HEK293T (cell line): ENCODE results near the gene KLF4.
A peak's percentile ranks its signal among the peaks of the same experiment; 100 is the strongest.

ENCODE experiments used
- CTCF ChIA-PET: fragments of 350-600 bp; formaldehyde crosslinking; extraction: SDS; loops from one replicate; lab custom pipeline; 2021; ENCODE audit warnings: antibody characterized with exemption, inconsistent platforms; lab: Yijun Ruan, JAX
- POLR2A ChIA-PET: fragments of 350-600 bp; formaldehyde crosslinking; extraction: SDS; loops from one replicate; lab custom pipeline; 2020; ENCODE audit warnings: antibody characterized with exemption, inconsistent platforms; lab: Yijun Ruan, JAX
- DNase-seq: peaks from one replicate; pipeline ENCODE4 v3.0.0; 2012; ENCODE audit warnings: mixed read lengths; ENCODE audit errors: extremely low spot score
- ARNT ChIP-seq: fragments of 450-650 bp; IDR thresholded peaks from 2 replicates; pipeline ENCODE4 v1.6.1; 2017; ENCODE audit warnings: mild to moderate bottlenecking
- BHLHE40 ChIP-seq: fragments of 450-650 bp; IDR thresholded peaks from 2 replicates; pipeline ENCODE4 v1.6.1; 2016; ENCODE audit warnings: mild to moderate bottlenecking, moderate library complexity, borderline replicate concordance
- CTBP1 ChIP-seq: fragments of 450-650 bp; IDR thresholded peaks from 2 replicates; pipeline ENCODE4 v1.6.1; 2016; ENCODE audit warnings: borderline replicate concordance
- ELF4 ChIP-seq: fragments of 450-650 bp; IDR thresholded peaks from 2 replicates; pipeline ENCODE4 v1.6.1; 2017; ENCODE audit warnings: antibody characterized with exemption
- FOXA1 ChIP-seq: fragments of 450-650 bp; IDR thresholded peaks from 2 replicates; pipeline ENCODE4 v1.6.1; 2016; ENCODE audit warnings: mild to moderate bottlenecking
- FOXK2 ChIP-seq: fragments of 450-650 bp; IDR thresholded peaks from 2 replicates; pipeline ENCODE4 v1.6.1; 2016; ENCODE audit warnings: mild to moderate bottlenecking
- FOXM1 ChIP-seq: fragments of 450-650 bp; IDR thresholded peaks from 2 replicates; pipeline ENCODE4 v1.6.1; 2017; ENCODE audit warnings: mild to moderate bottlenecking, borderline replicate concordance
- HDGF ChIP-seq: fragments of 450-650 bp; IDR thresholded peaks from 2 replicates; pipeline ENCODE4 v1.6.1; 2017; ENCODE audit warnings: antibody characterized with exemption, borderline replicate concordance
- L3MBTL2 ChIP-seq: fragments of 450-650 bp; conservative IDR thresholded peaks from 2 replicates; pipeline ENCODE4 v1.6.1; 2016; ENCODE audit warnings: mild to moderate bottlenecking
- LEF1 ChIP-seq: fragments of 450-650 bp; IDR thresholded peaks from 2 replicates; pipeline ENCODE4 v1.6.1; 2017; ENCODE audit warnings: mild to moderate bottlenecking, borderline replicate concordance
- NFRKB ChIP-seq: fragments of 450-650 bp; IDR thresholded peaks from 2 replicates; pipeline ENCODE4 v1.6.1; 2016; ENCODE audit warnings: mild to moderate bottlenecking, moderate library complexity
- SP1 ChIP-seq: fragments of 450-650 bp; IDR thresholded peaks from 2 replicates; pipeline ENCODE4 v1.6.1; 2017
- SUZ12 ChIP-seq: fragments of 450-650 bp; IDR thresholded peaks from 2 replicates; pipeline ENCODE4 v1.6.1; 2016; ENCODE audit warnings: mild to moderate bottlenecking
- TARDBP ChIP-seq: fragments of 450-650 bp; IDR thresholded peaks from 2 replicates; pipeline ENCODE4 v1.6.1; 2016
- ZNF384 ChIP-seq: fragments of 450-650 bp; IDR thresholded peaks from 2 replicates; pipeline ENCODE4 v1.6.1; 2016
- TF ChIP-seq, protein P1 (sequence below): fragments of 450-650 bp; IDR thresholded peaks from 2 replicates; pipeline ENCODE4 v1.6.1; 2016

Gene KLF4

DNA sequence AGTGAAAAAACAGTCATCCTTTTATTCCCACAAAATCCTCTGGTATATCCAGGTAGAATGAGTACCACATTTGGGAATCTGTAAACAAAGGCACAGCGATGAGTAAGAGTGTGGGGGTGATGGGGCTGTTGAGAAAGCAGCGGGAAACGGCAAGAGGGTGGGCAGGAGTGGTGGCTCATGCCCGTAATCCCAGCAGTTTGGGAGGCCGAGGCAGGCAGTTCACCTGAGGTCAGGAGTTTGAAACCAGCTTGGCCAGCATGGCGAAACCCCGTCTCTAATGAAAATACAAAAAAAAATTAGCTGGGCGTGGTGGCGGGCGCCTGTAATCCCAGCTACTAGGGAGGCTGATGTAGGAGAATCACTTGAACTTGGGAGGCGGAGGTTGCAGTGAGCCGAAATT lies 43.1 kb downstream of the KLF4 start:
- CTCF ChIA-PET: interaction anchor here (0.7 kb wide), 1 partner anchor 19 kb away, joined by 5 read pairs; no protein-coding TSS in a partner anchor
- TF ChIP-seq ZNF384 (no peak), SUZ12 (no peak), BHLHE40 (no peak)
- TF ChIP-seq, protein P1, sequence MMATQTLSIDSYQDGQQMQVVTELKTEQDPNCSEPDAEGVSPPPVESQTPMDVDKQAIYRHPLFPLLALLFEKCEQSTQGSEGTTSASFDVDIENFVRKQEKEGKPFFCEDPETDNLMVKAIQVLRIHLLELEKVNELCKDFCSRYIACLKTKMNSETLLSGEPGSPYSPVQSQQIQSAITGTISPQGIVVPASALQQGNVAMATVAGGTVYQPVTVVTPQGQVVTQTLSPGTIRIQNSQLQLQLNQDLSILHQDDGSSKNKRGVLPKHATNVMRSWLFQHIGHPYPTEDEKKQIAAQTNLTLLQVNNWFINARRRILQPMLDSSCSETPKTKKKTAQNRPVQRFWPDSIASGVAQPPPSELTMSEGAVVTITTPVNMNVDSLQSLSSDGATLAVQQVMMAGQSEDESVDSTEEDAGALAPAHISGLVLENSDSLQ: no peak
- DNase-seq: no peak
- POLR2A ChIA-PET: no interaction called here

DNA sequence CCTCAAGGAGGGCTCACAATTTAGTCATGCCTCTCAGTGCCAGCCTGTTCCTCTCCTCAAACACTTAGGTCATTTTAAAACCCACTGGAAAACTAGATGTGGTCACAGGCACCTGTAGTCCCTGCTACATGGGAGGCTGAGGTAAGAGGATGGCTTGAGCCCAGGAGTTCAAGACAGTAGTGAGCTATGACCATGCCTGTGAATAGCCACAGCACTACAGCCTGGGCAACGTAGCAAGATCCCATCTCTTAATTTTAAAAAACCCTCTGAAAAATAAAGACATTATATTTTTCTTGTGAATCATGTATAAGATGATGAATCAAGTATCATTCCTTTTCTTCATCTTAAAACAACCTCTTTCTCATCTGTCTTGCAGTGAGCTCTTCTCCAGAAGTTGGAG lies 45.8 kb downstream of the KLF4 start:
- TF ChIP-seq FOXM1 (no peak), ARNT (no peak), HDGF (no peak), TARDBP (no peak), L3MBTL2 (no peak), ELF4 (no peak), SUZ12 (no peak), LEF1 (no peak), BHLHE40 (no peak), SP1 (no peak), FOXK2 (no peak)
- ChIA-PET POLR2A (no interaction called here), CTCF (interaction anchor here (2.2 kb wide), 1 partner anchor 18 kb away, joined by 7 read pairs; no protein-coding TSS in a partner anchor)
- DNase-seq: no peak

DNA sequence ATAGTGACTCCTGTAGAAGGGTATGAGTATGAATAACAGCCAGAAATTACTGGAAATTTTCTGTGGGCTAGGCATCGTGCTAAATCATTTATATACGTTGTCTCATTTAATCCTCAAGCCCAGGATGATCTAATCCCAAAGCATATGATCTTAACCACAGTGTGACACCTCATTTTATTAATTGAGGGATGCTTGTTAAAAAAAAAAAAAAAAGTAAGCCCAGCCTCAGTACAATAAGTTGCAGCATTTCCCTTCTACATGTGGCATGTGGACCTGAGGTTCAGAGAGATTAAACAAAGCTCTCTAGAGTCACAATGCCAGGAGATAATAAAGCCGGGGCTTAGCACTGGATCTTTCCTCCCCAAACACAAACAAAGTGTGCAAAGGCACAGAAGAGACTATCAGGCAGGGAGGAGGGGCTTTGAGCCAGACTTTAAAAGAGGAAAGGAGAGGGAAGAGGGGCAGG lies 49.5 kb downstream of the KLF4 start:
- POLR2A ChIA-PET: no interaction called here
- CTCF ChIA-PET: interaction anchor here (0.6 kb wide), 1 partner anchor 111 kb away, joined by 3 read pairs; no protein-coding TSS in a partner anchor
- DNase-seq: no peak
- no peak for TF ChIP-seq NFRKB
- TF ChIP-seq, protein P1: no peak

DNA sequence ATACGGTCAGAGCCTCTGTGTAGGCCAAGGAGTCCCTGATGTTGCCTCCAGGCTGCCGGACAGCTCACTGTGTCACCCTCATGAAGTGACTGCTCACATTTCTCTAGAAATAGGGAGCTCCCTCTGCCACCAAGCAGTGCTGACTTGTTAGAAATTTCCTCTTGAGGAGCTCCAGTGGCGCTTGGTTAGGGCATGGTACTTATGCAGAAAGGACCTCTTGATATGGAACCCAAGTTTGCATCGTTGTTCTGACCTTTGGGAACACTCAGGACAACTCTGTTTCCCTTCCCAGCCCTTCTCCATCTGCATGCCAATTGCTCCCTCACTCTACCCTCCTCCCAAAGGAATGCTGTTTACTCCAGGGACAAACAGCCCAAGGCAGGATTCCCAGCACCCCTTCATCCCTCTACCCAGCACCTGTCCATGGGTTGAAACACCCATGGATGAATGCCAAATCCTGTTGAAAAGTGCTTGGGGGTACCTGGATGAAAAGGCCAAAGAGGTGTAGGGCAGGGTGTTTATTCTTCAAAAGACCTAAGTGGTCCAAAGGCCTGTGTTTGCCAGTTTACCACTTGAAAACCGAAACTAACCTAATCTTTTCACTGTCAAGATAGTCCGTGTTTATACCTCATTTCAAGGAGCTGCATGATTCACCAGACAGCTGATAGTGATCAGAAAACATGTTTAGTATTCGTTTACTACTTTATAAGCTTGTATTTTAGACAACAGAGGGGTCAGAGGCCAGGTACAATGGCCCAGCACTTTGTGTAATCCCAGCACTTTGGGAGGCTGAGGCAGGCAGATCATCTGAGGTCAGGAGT lies 51.1 kb downstream of the KLF4 start:
- ChIA-PET CTCF (interaction anchor here (0.7 kb wide), 1 partner anchor 13 kb away, joined by 4 read pairs; no protein-coding TSS in a partner anchor), POLR2A (no interaction called here)
- TF ChIP-seq, protein P1: no peak
- no peak for TF ChIP-seq CTBP1
- no peak for TF ChIP-seq NFRKB
- TF ChIP-seq ZNF384: no peak
- no peak for TF ChIP-seq BHLHE40
- TF ChIP-seq SP1: no peak
- no peak for TF ChIP-seq HDGF
- TF ChIP-seq L3MBTL2: no peak
- no peak for TF ChIP-seq FOXA1
- no peak for TF ChIP-seq ELF4
- no peak for TF ChIP-seq LEF1
- no peak for TF ChIP-seq ARNT
- TF ChIP-seq SUZ12: no peak
- no peak for TF ChIP-seq TARDBP
- no peak for DNase-seq

DNA sequence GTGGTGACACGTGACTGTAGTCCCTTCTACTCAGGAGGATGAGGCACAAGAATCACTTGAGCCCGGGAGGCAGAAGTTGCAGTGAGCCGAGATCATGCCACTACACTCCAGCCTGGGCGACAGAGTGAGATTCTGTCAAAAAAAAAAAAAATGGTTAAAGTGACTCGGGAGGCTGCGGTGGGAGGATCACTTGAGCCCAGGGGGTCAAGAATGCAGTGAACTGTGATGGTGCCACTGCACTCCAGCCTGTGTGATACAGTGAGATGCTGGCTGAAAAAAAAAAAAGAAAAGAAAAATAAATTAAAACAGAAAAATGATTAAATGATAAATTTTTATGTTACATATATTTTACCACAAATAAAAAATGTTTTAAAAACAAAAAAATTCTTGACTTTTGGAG lies 51.9 kb downstream of the KLF4 start:
- ChIA-PET POLR2A (no interaction called here), CTCF (no interaction called here)
- no peak for DNase-seq
- no peak for TF ChIP-seq FOXM1
- TF ChIP-seq ZNF384: 0 out of 2 replicates have a peak, but pooled peaks have one; percentile 38

DNA sequence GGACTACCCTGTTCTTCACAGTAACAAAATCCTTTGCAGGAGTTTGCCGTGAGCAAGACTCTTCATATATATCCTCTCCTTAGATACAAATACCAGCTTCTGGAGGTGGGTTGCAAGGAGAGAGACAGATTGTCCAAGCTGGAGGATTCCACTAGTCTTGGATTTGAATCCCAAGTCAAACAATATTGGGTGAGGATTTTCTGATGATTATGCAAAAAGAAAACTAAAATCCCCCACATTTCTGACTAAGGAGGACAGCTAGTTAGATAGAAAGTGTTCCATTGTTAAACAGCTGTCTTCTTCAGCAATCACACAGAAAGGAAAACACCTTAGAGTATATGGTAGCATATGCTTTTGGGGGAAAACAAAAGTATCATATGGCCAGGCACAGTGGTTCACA lies 54.2 kb downstream of the KLF4 start:
- DNase-seq: no peak
- ChIA-PET CTCF (no interaction called here), POLR2A (no interaction called here)
- TF ChIP-seq ZNF384 (no peak), FOXA1 (no peak), FOXK2 (no peak), LEF1 (no peak)
